Thyroid gland (tissue), 4 donors: ENCODE results near the gene LSAMP. TPM values are rescaled to one million over a fixed set of nuclear protein-coding genes. Genes with fewer than 3 reads are reported as not detected.

ENCODE experiments used
- DNase-seq, 2 donors: peaks; one replicate each; pipeline ENCODE4 v3.0.0-alpha.2; 2019
- H3K27ac ChIP-seq, 3 donors: fragments of 200-600 bp; sonication (generic); 1 replicate in 2 of 3; 2 replicates in 1 of 3; pipeline ENCODE4 v1.5.1; 2016 to 2019; ENCODE audit warnings: mild to moderate bottlenecking in 1 of 3, moderate library complexity in 1 of 3
- H3K27me3 ChIP-seq: fragments of 200-600 bp; sonication (generic); one replicate; pipeline ENCODE4 v1.5.1; 2019
- H3K36me3 ChIP-seq, 2 donors: fragments of 200-600 bp; sonication (generic); one replicate each; pipeline ENCODE4 v1.5.1; 2016 to 2019
- H3K4me1 ChIP-seq, 2 donors: fragments of 200-600 bp; sonication (generic); one replicate each; pipeline ENCODE4 v1.5.1; 2017 to 2019
- H3K4me3 ChIP-seq, 3 donors: fragments of 200-600 bp; sonication (generic); replicated peaks in 1 of 3; 1 replicate in 2 of 3; 2 replicates in 1 of 3; pipeline ENCODE4 v1.5.1; 2016; ENCODE audit warnings: mild to moderate bottlenecking in 1 of 3
- H3K9me3 ChIP-seq: fragments of 200-600 bp; sonication (generic); one replicate; pipeline ENCODE4 v1.5.1; 2017
- CTCF ChIP-seq, 6 experiments: fragments of 200-600 bp in 3 of 6; fragments of 450-650 bp in 3 of 6; sonication (generic) in 3 of 6; IDR thresholded peaks; one replicate each; pipeline ENCODE4 v1.5.1; 2016 to 2019; ENCODE audit warnings: antibody characterized with exemption in 6 of 6, mild to moderate bottlenecking in 2 of 6, inconsistent platforms in 1 of 6, moderate library complexity in 1 of 6
- POLR2A ChIP-seq, 2 donors: fragments of 450-650 bp; IDR thresholded peaks; one replicate each; pipeline ENCODE4 v1.6.1; 2017; ENCODE audit warnings: antibody characterized with exemption in 2 of 2, mild to moderate bottlenecking in 2 of 2, moderate library complexity in 1 of 2
- WGBS, 2 donors: methylation state at CpG; one replicate each; pipeline ENCODE4 v1.1.5; 2017; 5-methylcytosine and 5-hydroxymethylcytosine counted together
- intact Hi-C: fragments of 100-400 bp; cut with DNase I; formaldehyde crosslinking; loops from one replicate; pipeline ENCODE4 v1.15.1; 2023
- total RNA-seq, 4 donors: library from RNA; depleted of rRNA; stranded (reverse); fragments of >200 nt; gene quantifications; one replicate each; pipeline ENCODE4 v1.2.3, GENCODE V29; 2016

The LSAMP gene
- total RNA-seq, 4 donors from 2014 or later: 0.78 to 2.0 (median 1.8) TPM

- Histone ChIP-seq H3K4me1 (no peaks in the 10 kb centered on the region), H3K27ac (no peak overlapping the region), H3K9me3 (no peaks in the 10 kb centered on the region), H3K27me3 (no peaks in the 10 kb centered on the region), H3K36me3 (no peaks in the 10 kb centered on the region), H3K4me3 (no peak overlapping the region)
- intact Hi-C loops: no loop called here
- DNase-seq: no peak
- WGBS, 2 donors: 66 to 69% methylated on average over 1 of the region's 1 CpG
- TF ChIP-seq POLR2A (IDR thresholded peaks at IDR 0.05) (no peak), CTCF (IDR thresholded peaks at IDR 0.05) (no peak)
Observed at GRCh38 chr3:116057400-116058006, 387.8 kb downstream of the LSAMP start.

GRCh38 chr3:116056280-116056679 is 389.0 kb downstream of the LSAMP start:
- intact Hi-C loops: no loop called here
- H3K27ac ChIP-seq: no peak overlapping the region
- H3K9me3 ChIP-seq: no peaks in the 10 kb centered on the region
- no peaks in the 10 kb centered on the region for H3K4me1 ChIP-seq
- no peak for TF ChIP-seq POLR2A (IDR thresholded peaks at IDR 0.05)
- TF ChIP-seq CTCF (IDR thresholded peaks at IDR 0.05): no peak
- no peak overlapping the region for H3K4me3 ChIP-seq
- no peaks in the 10 kb centered on the region for H3K36me3 ChIP-seq
- WGBS, 2 donors: 90 to 92% methylated on average over 2 of the region's 2 CpGs
- no peaks in the 10 kb centered on the region for H3K27me3 ChIP-seq
- no peak for DNase-seq

GRCh38 chr3:116053017-116053416 is 392.3 kb downstream of the LSAMP start:
- intact Hi-C loops: no loop called here
- Histone ChIP-seq H3K4me1 (no peaks in the 10 kb centered on the region), H3K36me3 (no peaks in the 10 kb centered on the region), H3K9me3 (no peaks in the 10 kb centered on the region), H3K27me3 (no peaks in the 10 kb centered on the region), H3K27ac (no peak overlapping the region), H3K4me3 (no peak overlapping the region)
- TF ChIP-seq CTCF (IDR thresholded peaks at IDR 0.05) (no peak), POLR2A (IDR thresholded peaks at IDR 0.05) (no peak)
- DNase-seq: no peak

- TF ChIP-seq POLR2A (IDR thresholded peaks at IDR 0.05): no peak
- TF ChIP-seq CTCF (IDR thresholded peaks at IDR 0.05): no peak
- WGBS, 2 donors: 52 to 67% methylated on average over 3 of the region's 3 CpGs
- H3K36me3 ChIP-seq: no peaks in the 10 kb centered on the region
- no peak overlapping the region for H3K4me3 ChIP-seq
- intact Hi-C loops: no loop called here
- no peaks in the 10 kb centered on the region for H3K27me3 ChIP-seq
- no peaks in the 10 kb centered on the region for H3K4me1 ChIP-seq
- H3K9me3 ChIP-seq: no peaks in the 10 kb centered on the region
- no peak for DNase-seq
- no peak overlapping the region for H3K27ac ChIP-seq
Observed at GRCh38 chr3:116052602-116053001, 392.7 kb downstream of the LSAMP start.

GRCh38 chr3:116051586-116051985 is 393.7 kb downstream of the LSAMP start:
- no peak for TF ChIP-seq POLR2A (IDR thresholded peaks at IDR 0.05)
- TF ChIP-seq CTCF (IDR thresholded peaks at IDR 0.05): no peak
- no peaks in the 10 kb centered on the region for H3K9me3 ChIP-seq
- no peaks in the 10 kb centered on the region for H3K36me3 ChIP-seq
- no peaks in the 10 kb centered on the region for H3K4me1 ChIP-seq
- no peaks in the 10 kb centered on the region for H3K27me3 ChIP-seq
- no peak overlapping the region for H3K4me3 ChIP-seq
- DNase-seq: no peak
- WGBS, 2 donors: 89 to 95% methylated on average over 3 of the region's 3 CpGs
- intact Hi-C loops: no loop called here
- H3K27ac ChIP-seq: no peak overlapping the region
